Right forelimb (tissue), 1 donor: ENCODE results near the gene GNA12.
A peak's percentile ranks its signal among the peaks of the same experiment; 100 is the strongest.

ENCODE experiments used
- DNase-seq: peaks from one replicate; pipeline ENCODE4 v3.0.0-alpha.2; 2018

Gene GNA12, protein sequence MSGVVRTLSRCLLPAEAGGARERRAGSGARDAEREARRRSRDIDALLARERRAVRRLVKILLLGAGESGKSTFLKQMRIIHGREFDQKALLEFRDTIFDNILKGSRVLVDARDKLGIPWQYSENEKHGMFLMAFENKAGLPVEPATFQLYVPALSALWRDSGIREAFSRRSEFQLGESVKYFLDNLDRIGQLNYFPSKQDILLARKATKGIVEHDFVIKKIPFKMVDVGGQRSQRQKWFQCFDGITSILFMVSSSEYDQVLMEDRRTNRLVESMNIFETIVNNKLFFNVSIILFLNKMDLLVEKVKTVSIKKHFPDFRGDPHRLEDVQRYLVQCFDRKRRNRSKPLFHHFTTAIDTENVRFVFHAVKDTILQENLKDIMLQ

DNA sequence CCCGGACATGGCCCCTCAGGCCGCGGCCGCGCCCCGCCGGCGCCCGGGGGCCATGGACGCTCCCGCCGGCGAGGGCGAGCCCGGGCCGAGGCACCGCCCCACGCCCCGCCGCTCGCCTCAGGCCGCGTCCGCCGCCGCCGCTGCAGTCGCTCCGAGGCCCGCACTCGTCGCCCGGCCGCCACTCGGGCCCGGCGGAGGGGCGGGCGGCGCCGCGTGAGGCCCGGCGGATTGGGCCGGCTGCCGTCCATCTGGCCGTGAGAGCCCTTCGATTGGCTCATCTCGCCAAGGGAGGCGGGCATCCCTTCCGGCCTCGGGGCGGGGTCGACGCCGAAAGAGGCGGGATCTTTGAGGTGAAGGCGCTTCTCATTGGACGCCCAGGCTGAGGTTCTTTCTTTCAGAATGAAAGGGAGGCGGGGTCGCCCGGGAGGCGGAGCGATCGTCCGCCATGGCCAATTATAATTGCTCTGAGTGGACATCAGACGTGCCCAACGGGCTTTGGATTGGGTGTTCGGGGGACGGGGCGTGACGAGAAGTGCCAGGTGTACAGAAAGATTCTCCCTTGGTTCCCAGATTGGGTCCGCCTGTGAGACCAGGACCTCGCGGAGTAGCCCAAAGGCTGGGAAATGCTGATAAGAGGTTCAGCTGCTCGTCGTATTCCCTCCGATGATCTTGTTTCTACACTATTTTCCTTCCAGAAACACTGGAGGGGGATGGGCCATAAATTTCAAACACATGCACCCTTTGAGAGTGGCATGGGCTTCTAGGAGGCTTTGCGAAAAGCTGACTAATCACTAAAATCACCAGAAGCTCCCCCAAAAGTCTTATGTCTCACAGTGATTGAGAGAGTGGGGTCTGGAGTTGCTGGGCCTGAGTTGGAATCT, at the start of gene GNA12:
Gene GNA12, minus strand, starts transcription at position 156 of the 881 bp plus-strand sequence. Its CDS starts 147 bp downstream, at position 9.
- peak; percentile 99 for DNase-seq

DNA sequence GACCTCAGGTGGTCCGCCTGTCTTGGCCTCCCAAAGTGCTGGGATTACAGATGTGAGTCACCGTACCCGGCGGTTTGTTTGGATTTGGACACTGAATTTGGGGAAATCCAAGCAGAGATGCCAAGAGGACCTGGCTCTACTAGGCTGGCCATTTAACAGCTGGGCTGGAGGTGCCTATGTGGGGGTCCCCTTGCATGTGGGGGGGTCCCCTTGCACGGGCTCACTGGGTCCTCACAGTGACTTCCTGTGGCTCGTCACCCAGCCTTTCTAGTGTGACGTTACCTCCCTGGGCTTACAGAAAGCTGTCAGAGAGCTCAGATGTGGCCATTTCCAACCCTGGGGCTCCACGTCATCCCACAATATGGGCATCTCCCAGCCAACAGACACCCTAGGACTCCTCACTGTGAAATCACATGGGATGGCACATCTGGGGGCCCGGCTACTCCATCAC, 49.3 kb upstream of the GNA12 start:
- no peak for DNase-seq

DNA sequence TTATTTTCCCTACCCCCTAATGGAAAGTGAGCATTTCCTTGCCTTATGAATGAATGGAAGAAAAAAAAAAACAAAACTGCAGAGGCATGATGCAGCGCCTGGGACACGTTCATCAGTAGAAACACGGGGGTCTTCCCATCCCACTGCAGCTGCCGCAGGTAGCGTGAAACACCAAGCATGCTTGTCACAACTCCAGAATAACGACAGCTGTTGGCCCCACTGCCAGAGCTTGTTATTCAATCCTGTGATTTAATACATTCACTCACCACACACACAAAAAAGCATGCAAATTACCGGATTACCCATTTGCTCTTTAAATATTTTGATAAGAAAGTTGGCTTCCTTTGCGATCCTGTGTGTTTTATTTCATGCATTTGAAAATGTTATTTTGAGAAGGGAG, 48.4 kb upstream of the GNA12 start:
- no peak for DNase-seq

DNA sequence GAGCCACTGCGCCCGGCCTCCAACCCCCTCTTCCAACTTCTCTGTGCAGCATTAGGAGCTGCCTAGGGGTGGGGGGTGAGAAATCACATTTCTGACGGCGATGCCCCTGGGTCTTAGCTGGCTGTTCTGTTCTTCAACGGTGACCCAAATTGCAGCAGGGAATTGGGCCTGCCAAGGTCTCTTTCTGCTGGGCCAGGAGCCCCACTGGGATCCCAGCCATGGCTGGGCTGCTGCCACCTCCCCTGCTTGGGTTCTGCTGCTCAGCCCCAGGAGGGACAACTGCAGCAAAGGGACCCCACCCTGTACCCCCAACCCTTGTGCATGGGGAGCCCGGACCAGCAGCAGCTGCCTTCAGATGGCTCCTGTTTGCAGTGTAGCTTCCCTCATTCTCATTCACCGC, 43.7 kb upstream of the GNA12 start:
- no peak for DNase-seq

DNA sequence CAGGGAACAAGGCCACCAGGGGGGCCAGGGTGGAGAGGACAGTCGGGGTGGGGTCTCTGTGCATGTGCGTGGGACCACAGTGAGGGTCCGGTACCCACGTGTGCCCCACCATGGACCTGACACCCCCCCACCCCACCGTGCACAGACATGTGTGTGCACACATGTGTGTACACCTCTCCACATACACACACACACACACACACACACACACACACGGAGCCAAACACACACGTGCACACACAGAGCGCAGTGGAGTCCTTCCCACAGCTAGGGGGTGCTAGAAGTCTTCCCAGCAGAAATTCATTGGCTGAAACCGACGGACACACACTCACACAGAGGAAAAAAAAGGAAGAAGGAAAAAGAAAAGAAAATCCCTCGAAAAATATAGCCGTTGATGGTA, 42.8 kb upstream of the GNA12 start:
- peak; percentile 77 for DNase-seq

DNA sequence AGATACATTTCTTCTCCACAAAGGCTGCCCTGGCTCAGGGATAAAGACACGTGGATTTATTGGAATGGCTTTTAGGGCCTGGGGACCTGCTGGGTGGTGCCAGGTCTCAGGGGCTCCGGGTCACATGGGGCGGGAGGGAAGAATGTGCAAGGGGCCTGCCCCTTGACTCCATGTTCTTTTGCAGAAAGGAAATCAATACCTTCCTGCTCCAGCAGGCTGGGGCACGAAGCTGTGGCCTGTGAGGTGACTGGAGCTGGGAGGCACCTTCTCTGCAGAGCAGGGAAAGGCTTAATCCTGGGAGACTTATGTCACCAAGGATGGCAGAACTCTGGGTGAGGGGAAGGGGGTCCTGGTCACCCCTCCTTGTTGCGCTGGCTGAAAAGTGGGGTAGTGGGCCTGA, 42.3 kb upstream of the GNA12 start:
- no peak for DNase-seq

DNA sequence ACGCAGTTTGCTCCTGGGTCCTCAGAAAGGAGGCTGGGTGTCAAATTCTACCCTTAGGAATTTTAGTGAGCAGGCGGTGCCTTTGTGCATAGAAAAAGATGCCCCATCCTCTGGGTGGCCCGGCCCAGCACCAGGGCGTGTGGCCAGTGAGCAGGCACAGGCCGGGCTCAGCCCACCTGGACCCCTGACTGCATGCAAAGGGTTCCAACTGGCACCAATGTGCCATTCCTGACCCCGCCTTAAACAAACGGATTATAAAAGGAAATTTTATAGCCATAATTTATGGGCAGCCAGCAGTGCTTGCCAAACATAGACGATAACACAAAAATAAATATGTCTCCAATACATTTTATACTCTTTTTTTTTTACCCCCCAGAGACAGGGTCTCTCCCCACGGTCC, 40.1 kb upstream of the GNA12 start:
- DNase-seq = no peak

DNA sequence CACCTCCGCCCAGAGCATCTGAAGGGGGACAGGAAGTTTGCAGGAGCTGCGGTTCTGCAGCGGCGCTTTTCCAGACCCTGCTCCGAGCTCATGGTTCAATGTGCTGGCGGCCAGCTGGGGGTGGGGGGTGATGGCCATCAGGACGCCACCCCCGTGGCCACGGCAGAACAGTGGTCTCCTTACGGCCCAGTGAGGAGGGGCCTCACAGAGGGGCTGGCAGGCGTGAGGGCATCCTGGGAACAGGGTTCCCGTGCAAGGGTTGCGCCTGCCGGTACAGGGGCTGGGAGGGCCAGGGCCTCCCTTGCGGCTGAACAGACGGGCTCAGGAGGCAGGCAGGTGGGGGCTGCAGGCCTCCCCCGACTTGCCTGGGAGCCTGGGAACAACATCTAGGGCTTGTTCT, 39.0 kb upstream of the GNA12 start:
- DNase-seq = no peak

DNA sequence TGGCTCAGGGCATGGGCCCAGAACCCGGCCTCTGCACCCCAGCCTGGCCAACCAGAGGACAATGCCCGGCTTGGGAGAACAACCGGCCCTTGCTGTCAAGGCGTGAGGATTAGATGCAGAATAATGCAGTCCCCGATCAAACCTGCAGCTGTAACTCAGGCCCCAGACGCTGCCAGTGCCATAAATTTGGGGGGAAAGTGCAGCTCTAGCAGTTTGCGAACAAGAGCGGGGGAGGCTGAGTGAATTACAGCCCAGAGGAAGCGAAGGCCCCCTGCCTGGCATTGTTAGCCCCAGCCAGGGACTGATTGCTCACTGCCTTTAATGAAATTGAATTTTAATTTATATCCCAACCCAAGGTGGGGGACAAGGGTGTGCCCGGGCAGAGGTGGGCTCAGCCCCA, 38.0 kb upstream of the GNA12 start:
- no peak for DNase-seq

DNA sequence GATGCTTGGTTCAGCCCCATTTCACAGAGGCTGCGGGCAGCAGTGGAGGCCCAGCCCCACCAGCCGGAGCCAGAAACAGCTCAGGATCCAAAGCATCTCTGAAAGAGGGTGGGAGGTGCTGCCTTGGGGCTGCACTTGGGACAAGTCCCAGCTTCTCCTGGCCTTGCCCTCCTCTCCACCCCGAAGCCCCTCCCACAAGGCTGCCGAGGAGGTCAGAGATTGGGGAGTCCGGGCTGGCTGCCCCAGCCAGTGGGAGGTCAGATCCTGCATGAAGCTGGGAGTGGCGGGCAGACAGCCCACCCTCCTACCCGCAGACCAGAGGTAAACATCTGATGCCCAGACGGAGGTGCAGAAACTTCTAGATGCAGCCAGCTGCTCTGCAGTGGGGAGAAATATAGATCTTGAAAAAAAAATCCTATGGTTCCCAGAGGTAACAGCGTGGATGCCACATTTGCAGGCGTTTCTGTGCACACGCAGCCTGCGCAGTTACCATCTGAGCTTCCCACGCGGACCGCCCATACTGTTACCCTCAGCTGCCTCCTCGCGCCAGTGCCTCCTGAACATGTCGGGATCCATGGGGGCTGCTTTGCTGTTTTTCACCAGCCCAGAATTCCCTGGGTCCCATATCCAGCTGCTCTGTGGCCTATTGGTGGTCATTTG, 36.9 kb upstream of the GNA12 start:
- no peak for DNase-seq

DNA sequence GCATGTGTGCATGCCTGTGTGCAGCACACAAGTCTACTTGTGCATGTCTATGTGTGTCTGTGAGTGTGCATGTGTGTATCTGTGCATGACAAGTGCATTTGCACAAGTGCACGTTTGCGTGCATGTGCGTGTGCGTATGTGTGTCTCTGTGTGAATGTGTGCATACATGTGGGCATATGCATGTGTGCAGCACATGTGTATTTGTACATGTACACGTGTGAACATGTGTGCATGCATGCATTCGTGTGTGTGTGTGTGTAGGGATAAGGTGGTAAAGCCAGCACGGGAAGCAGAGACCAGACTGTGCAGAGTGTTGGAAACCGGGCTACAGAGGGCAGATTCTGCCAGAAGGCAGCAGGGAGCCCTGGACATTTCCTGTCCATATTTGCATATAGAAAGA, 35.9 kb upstream of the GNA12 start:
- DNase-seq = no peak

DNA sequence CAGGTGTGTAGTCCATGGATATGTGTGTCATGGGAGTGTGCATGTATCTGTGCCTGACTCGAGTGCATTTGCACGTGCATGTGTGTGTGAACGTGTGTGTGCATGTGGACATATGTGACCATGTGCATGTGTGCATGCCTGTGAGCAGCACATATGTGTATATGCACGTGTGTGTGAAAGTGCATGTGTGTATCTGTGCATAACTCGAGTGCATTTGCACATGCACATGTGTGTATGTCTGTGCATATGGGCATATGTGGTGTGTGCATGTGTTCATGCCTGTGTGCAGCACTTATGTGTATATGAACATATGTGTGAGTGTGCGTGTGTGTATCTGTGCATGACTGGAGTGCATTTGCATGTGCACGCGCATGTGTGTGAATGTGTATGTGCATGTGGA, 35.2 kb upstream of the GNA12 start:
- no peak for DNase-seq

DNA sequence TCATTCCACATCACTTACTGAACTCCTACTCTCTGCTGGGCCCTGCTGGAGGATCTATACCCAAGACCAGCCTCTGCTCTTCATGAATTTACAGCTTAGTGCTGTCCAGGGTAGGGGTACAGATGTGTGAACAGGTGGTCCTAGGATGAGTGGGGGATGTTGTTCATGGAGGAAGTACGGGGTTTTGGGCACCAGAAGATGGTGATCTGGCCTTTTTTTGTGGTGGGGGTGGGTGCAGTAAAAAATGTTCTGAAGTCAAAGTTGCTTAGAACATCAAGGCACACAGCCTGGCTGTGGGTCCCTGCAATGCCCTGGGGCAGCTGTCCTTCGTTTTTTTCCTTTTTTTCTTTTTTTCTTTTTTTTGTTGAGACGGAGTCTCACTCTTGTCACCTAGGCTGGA, 34.2 kb upstream of the GNA12 start:
- DNase-seq = no peak

DNA sequence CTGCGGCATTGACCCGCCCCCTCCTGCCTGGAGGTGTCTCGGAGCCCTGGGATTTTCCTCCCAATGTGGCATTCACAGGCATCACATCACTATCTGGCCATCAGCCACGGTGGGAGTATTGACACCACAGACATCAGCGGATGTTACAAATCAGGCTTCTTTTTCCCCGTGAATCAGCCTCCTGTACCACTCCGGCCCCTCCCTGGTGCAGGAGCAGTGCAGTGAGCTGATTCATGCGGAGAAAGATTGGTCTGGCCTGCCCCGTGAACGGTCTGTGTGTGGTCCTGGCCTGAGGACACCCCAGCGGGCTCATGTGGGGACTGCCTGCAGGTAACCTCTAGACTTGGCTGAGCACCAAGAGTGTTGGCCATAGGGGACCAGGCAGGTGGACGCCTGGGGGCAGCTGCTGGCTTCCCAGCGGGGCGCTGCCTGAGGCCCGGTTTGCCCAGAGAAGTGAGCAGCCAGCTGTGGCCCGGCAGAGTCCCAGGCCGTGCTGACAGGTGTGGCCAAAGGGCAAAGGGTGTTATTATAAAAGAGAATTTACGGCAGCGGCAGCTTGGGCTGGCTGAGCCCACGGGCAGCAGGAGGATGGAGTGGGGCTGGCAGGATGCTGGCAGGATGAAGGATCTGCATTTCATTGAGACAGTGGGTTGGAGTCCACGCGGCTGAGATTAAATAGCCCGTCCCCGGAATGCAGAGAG, 32.1 kb upstream of the GNA12 start:
- no peak for DNase-seq

DNA sequence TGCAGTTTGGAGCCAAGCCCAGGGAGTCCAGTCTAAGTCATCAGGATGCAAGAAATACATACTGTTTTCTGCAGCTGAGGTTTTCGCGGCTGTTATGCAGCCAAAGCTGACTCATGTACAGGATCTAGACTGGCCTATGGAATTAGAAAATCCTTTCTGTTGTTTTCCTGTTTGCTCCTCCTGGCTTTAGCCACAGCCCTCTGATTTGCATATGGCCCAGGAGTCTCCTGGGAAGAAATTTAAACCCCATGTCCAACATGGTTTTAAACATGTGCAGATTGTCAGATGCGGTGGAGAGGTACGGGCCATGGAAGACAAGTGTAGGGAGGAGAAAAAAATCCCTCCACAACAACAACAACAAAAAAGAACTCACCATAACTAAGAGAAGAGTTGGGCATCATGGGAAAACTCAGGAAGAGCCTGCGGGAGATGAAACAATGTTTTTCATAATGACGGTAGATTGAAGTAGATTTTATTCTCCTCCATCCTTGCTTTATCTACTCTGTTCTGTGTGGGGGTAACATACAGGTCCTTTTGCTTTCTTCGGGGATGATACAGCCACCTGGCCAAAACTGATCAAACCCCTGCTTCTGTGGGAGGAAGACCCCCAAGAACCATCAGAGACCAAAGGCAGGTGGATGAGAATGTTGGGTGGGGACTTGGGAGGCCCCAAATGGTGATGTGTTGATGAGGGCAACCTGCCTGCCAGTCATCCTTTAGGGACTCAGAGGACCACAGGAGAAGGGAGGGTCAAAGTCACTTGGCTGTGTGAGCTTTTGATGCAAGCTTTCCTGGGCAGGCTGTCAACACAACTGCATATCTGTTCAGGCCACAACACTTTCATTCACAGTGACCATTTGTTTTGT, 29.8 kb upstream of the GNA12 start:
- DNase-seq = no peak

DNA sequence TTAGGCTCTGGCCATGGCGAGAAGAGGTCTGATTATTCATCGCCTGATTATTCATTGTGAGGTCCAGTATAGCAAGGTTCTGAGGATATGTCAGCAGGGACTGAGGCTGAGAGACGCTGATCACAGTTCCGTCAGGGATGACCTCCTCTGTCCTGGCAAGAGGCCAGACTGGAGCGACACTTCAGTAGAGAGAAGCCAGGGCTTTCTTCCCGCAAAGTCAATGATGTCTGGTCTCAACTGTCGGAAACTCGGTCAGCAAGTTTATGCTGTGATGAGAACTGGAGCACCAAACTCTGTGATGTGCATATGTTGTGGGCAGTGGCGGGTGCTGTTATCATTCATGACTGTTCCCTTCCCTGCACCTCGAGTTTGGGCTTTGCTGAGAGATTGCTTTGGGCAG, 29.0 kb upstream of the GNA12 start:
- no peak for DNase-seq

DNA sequence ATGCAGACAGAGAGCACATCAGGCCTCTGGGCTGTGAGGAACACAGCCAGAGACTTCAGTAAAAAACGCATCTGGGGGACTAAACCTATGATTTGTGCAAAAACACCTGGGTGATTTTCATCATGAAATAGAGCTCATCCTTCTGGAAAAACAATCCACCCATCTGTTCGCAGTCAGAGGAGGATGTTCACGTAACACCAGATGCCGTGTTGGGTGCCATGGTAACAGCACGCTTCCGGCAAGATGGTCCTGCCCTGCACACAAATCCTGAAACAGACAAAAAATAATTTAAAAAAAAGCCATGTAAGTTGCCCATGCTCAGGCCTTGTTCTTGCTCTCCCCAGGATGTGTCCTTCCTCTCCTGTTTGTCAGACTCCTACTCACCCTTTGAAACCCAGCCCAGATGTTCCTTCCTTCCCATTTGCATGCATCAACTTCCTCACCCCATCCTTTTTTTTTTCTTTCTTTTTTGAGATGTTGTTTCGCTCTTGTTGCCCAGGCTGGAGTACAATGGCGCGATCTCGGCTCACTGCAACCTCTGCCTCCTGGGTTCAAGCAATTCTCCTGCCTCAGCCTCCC, 28.3 kb upstream of the GNA12 start:
- no peak for DNase-seq

DNA sequence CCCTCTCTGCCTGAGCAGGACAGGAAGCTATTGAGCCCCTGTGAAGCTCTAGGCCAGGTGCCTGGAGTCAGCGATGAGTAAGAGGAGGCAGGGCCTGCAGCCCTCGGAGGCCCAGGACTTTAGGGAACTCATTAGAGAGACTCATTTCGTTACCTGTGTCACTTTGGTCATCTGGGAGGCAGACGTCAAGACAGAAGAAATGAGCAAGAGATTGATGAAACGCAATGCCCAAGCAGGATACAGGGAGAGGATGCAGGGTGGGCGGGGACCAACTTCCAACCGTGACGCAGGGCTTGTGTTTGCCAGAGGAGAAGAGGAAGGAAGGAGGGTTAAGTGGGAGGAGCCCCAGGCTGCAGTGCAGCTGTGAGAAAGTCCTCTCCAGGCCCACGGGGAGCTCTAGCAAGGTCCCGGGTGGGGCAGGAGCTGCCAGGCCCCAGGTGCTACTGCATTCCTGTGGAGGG, 26.4 kb upstream of the GNA12 start:
- peak; percentile 73 for DNase-seq

DNA sequence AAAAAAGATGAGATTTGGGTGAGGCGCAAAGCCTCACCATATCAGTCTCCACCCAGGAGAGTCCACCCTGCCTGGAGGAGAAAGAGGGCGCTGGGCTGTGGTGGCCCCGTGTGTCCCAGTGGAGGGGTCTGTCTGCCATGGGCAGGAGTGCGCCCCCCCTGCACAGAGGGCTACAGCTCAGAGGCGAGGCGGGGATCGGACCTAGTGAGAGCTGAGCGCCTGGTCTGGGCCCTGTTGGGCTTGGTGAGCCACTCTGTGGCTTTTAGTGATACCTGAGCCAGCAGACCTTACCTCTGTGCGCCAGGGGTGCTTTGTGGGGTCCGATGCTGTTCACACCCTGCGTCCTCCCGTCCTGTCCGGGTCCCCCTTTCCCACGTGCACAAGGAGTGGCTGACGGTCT, 25.9 kb upstream of the GNA12 start:
- no peak for DNase-seq

DNA sequence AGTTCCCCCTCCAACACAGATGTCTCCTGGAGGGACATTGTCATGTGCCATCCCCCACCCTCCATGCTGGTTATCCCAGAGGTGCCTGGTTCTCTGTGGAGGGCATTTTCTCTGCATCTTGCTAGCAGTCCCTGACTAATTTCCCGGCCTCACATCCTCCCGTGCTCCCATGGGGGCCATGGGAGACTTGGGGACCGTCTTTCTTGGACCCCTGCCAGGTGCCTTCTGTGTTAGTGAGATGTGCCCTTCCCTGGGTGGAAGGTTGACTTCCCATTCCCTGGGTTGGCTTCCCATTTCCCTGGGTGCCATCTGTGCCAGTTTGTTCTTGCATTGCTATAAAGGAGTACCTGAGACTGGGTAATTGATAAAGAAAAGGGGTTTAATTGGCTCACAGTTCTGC, 22.5 kb upstream of the GNA12 start:
- no peak for DNase-seq

DNA sequence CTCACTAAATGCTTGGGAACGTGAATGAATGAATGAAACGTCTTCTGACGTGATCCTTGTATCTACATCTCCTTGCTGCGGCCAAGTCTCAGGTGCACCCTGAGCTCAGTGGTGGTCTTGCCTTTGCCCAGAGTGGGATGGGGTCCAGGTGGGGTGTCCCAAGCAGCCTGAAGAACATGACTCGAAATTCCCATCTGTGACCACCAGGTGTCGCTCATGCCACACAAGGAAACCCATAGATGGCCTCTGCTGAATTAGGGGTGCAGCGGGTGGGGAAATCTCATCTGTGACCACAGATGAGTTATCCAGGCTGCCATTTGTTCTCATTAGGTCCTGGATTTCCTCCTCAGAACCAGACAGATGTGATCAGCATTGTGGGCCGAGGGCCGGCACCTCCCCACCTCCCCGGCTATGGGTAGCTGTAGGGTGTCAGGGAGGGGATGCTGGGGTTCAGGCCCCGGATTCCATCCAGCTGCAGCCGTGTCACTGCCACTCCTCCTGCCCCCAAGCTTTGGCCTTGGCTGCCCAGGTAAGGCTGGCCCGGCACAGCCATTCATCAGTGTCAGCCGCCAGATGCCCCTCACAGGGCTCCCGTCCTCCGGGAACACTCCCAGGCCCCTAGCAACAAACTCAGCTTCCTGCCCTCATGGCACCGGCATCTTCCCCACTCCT, 21.0 kb upstream of the GNA12 start:
- peak; percentile 83 for DNase-seq
